ENCODE measurements around the gene NFXL1. TPM values are rescaled to one million over a fixed set of nuclear protein-coding genes. Genes with fewer than 3 reads are reported as not detected.
A peak's percentile ranks its signal among the peaks of the same experiment; 100 is the strongest.

Gene NFXL1
- total RNA-seq, 1 donor from 2014 or later, result 11.9 TPM

GRCh38 chr4:47913330-47913729 is 1.1 kb downstream of the NFXL1 start:
- H3K27ac Mint-ChIP-seq (ENCODE audit: unreplicated experiment), result peak overlapping the region; percentile 95
- peak overlapping the region; percentile 96 for H3K4me3 Mint-ChIP-seq (ENCODE audit: unreplicated experiment)
- no peaks in the 10 kb centered on the region for H3K27me3 Mint-ChIP-seq (ENCODE audit: low read depth)
- H3K9me3 Mint-ChIP-seq (ENCODE audit: low read depth), result peaks cover 2% of the 10 kb centered on the region
- H3K36me3 Mint-ChIP-seq (ENCODE audit: low read depth), result peaks cover 7% of the 10 kb centered on the region
- DNase-seq (ENCODE audit: low spot score), result no peak
- TF ChIP-seq CTCF (IDR thresholded peaks at IDR 0.05), result no peak
- H3K4me1 Mint-ChIP-seq (ENCODE audit: low read depth), result peaks cover 24% of the 10 kb centered on the region

- Mint-ChIP-seq H3K9me3 (ENCODE audit: low read depth) (no peaks in the 10 kb centered on the region), H3K36me3 (ENCODE audit: low read depth) (peaks cover 17% of the 10 kb centered on the region), H3K4me3 (ENCODE audit: unreplicated experiment) (no peak overlapping the region), H3K27me3 (ENCODE audit: low read depth) (no peaks in the 10 kb centered on the region), H3K27ac (ENCODE audit: unreplicated experiment) (peak overlapping the region; percentile 10), H3K4me1 (ENCODE audit: low read depth) (peaks cover 21% of the 10 kb centered on the region)
- TF ChIP-seq CTCF (IDR thresholded peaks at IDR 0.05), result no peak
- DNase-seq (ENCODE audit: low spot score), result no peak
Measured at GRCh38 chr4:47907089-47907646, 7.2 kb downstream of the NFXL1 start.

- H3K4me3 Mint-ChIP-seq (ENCODE audit: unreplicated experiment), result no peak overlapping the region
- H3K9me3 Mint-ChIP-seq (ENCODE audit: low read depth), result no peaks in the 10 kb centered on the region
- no peak for DNase-seq (ENCODE audit: low spot score)
- H3K36me3 Mint-ChIP-seq (ENCODE audit: low read depth), result peaks cover 27% of the 10 kb centered on the region
- no peaks in the 10 kb centered on the region for H3K27me3 Mint-ChIP-seq (ENCODE audit: low read depth)
- H3K27ac Mint-ChIP-seq (ENCODE audit: unreplicated experiment), result no peak overlapping the region
- no peaks in the 10 kb centered on the region for H3K4me1 Mint-ChIP-seq (ENCODE audit: low read depth)
- TF ChIP-seq CTCF (IDR thresholded peaks at IDR 0.05), result no peak
Measured at GRCh38 chr4:47899639-47900038, 14.7 kb downstream of the NFXL1 start.

- no peak for TF ChIP-seq CTCF (IDR thresholded peaks at IDR 0.05)
Measured at GRCh38 chr4:47891928-47892327, 22.5 kb downstream of the NFXL1 start.

GRCh38 chr4:47882228-47882627 is 32.2 kb downstream of the NFXL1 start:
- no peaks in the 10 kb centered on the region for H3K9me3 Mint-ChIP-seq (ENCODE audit: low read depth)
- H3K36me3 Mint-ChIP-seq (ENCODE audit: low read depth), result peaks cover 37% of the 10 kb centered on the region
- H3K4me1 Mint-ChIP-seq (ENCODE audit: low read depth), result peaks cover 6% of the 10 kb centered on the region
- no peak overlapping the region for H3K27ac Mint-ChIP-seq (ENCODE audit: unreplicated experiment)
- H3K4me3 Mint-ChIP-seq (ENCODE audit: unreplicated experiment), result no peak overlapping the region
- DNase-seq (ENCODE audit: low spot score), result no peak
- TF ChIP-seq CTCF (IDR thresholded peaks at IDR 0.05), result no peak
- H3K27me3 Mint-ChIP-seq (ENCODE audit: low read depth), result no peaks in the 10 kb centered on the region

More at GRCh38 chr4:47891928-47892327, 22.5 kb downstream of the NFXL1 start:
- peaks cover 2% of the 10 kb centered on the region for H3K9me3 Mint-ChIP-seq (ENCODE audit: low read depth)
- H3K27ac Mint-ChIP-seq (ENCODE audit: unreplicated experiment), result no peak overlapping the region
- no peak for DNase-seq (ENCODE audit: low spot score)
- no peaks in the 10 kb centered on the region for H3K27me3 Mint-ChIP-seq (ENCODE audit: low read depth)
- peaks cover 24% of the 10 kb centered on the region for H3K36me3 Mint-ChIP-seq (ENCODE audit: low read depth)
- H3K4me1 Mint-ChIP-seq (ENCODE audit: low read depth), result no peaks in the 10 kb centered on the region
- H3K4me3 Mint-ChIP-seq (ENCODE audit: unreplicated experiment), result no peak overlapping the region

Measured in chondrocyte (in vitro differentiated cells).